Psoas muscle (tissue), 8 donors: ENCODE results near the gene RANBP2. TPM values are rescaled to one million over a fixed set of nuclear protein-coding genes. Genes with fewer than 3 reads are reported as not detected.
"Not testable (repeated sequence)": the region's sequence is repeated elsewhere in the genome, so short reads cannot be mapped to it uniquely, and the experiment has no call there.

ENCODE experiments used
- ATAC-seq, 4 donors: fragments of 200-7000 bp; cut with Tn5 transposase; one replicate each; pipeline ENCODE4 v1.9.1; 2020; ENCODE audit warnings: moderate library complexity in 3 of 4, mild to moderate bottlenecking in 2 of 4
- DNase-seq, 2 donors: peaks; one replicate each; pipeline ENCODE4 v3.0.0-alpha.2; 2020
- H3K27ac ChIP-seq: fragments of 200-600 bp; one replicate; pipeline ENCODE4 v1.8.0; 2022
- H3K27me3 ChIP-seq, 3 donors: fragments of 200-600 bp in 1 of 3; one replicate each; pipeline versions ENCODE4 v1.6.1 to v1.8.0; 2013 to 2022; ENCODE audit warnings: low read length in 2 of 3, mild to moderate bottlenecking in 2 of 3, moderate library complexity in 1 of 3; ENCODE audit not compliant: insufficient read depth in 3 of 3
- H3K36me3 ChIP-seq, 2 donors: fragments of 200-600 bp in 1 of 2; one replicate each; pipeline versions ENCODE4 v1.6.1 to v1.8.0; 2013 to 2022; ENCODE audit warnings: low read depth in 1 of 2, mild to moderate bottlenecking in 1 of 2, moderate library complexity in 1 of 2; ENCODE audit not compliant: insufficient read depth in 1 of 2
- H3K4me1 ChIP-seq: fragments of 200-600 bp; one replicate; pipeline ENCODE4 v1.8.0; 2022
- H3K4me3 ChIP-seq: fragments of 200-600 bp; one replicate; pipeline ENCODE4 v1.8.0; 2022; ENCODE audit warnings: mild to moderate bottlenecking
- H3K9me3 ChIP-seq: fragments of 200-600 bp; one replicate; pipeline ENCODE4 v1.8.0; 2022
- CTCF ChIP-seq: fragments of 200-600 bp; IDR thresholded peaks from one replicate; pipeline ENCODE4 v1.8.0; 2022; ENCODE audit warnings: antibody characterized with exemption
- WGBS, 3 donors: extraction: QIAGEN DNeasy Blood & Tissue Kit; methylation state at CpG; one replicate each; pipeline versions ENCODE4 v1.1.6 to v1.1.7; 2013; 5-methylcytosine and 5-hydroxymethylcytosine counted together
- intact Hi-C, 2 donors: fragments of 100-400 bp; cut with DNase I; formaldehyde crosslinking; loops; one replicate each; pipeline versions ENCODE4 v1.11.0 to v1.14.2; 2022
- long read RNA-seq, 2 donors: library from polyadenylated mRNA; unstranded; transcript quantifications; one replicate each; pipeline ENCODE4 v2.0.0, GENCODE V29; 2021
- polyA plus RNA-seq, 3 donors: library from polyadenylated mRNA; stranded (reverse); fragments of 200-250 nt; gene quantifications; one replicate each; pipeline ENCODE4 v1.2.3, GENCODE V29; 2013
- total RNA-seq, 4 donors: library from RNA; stranded (reverse); fragmentation: NEBNext Ultra II Directional in 2 of 4; extraction: Animal tissue kit (Norgen Biotek cat#: 25700) in 2 of 4; gene quantifications; one replicate each; pipeline versions ENCODE4 v1.2.1 to v1.2.4, GENCODE V29; 2021 to 2023
- donor health status: healthy with polysubstance abuse.
- donor health status: DM: no; HTN: no; CAD: no; lungs with moderate emphysema.
- donor health status: Bipolar disorder and iron deficiency.
- donor health status: healthy.
- donor health status: DM: yes; HTN: yes; CAD: no.
- donor health status: DM: no; HTN: no; CAD: no.
- donor health status: DM: no; HTN: no; CAD: no.
- donor health status: DM: yes; HTN: yes; CAD: no.

Gene RANBP2
- 10 to 100 TPM; 58.5 to 74.3 (median 70.9) TPM for total RNA-seq
- polyA plus RNA-seq = 10 to 100 TPM; 12.4 to 40.1 (median 13.0) TPM
- long read RNA-seq, donor 1, full-length matches to known transcripts = 1 of 14 reads
- long read RNA-seq, donor 1, partial matches to known transcripts = 12 of 14 reads
- long read RNA-seq, donor 1, other reads (novel, unspliced or antisense) = 1 of 14 reads
- long read RNA-seq, donor 2, full-length matches to known transcripts = 1 of 26 reads
- long read RNA-seq, donor 2, partial matches to known transcripts = 18 of 26 reads
- long read RNA-seq, donor 2, other reads (novel, unspliced or antisense) = 7 of 26 reads

- Histone ChIP-seq H3K27me3 (no peaks in the 10 kb centered on the region), H3K9me3 (no peaks in the 10 kb centered on the region), H3K27ac (peak within 1 kb of the TSS; percentile 99), H3K36me3 (no peaks in the 10 kb centered on the region), H3K4me1 (peaks cover 5% of the 10 kb centered on the region), H3K4me3 (peak within 1 kb of the TSS; percentile 95)
- TF ChIP-seq CTCF = no peak
- intact Hi-C loops = no loop called here
- DNase-seq (peak; percentile 97 to 99), ATAC-seq (peak; percentile 98 to 100 (median 100))
- 0 to 1% (median 0%) methylated on average over 75 to 97 of the region's 97 CpGs for whole genome bisulfite sequencing, 3 donors
These were observed at the start of gene RANBP2 for GRCh38 chr2:108719149-108720044. RANBP2 (plus strand) TSS chr2:108719482; CDS start chr2:108719607, 125 bp downstream.

- H3K4me3 ChIP-seq, H3K27ac ChIP-seq, ATAC-seq, H3K4me1 ChIP-seq, H3K27me3 ChIP-seq, H3K9me3 ChIP-seq, intact Hi-C loops, DNase-seq: not testable (repeated sequence)
- 86 to 100% (median 94%) methylated on average over 1 of the region's 1 CpG for WGBS, 3 donors
- H3K36me3 ChIP-seq = peaks cover 0 to 36% of the 10 kb centered on the region in 2 donors
These were observed 49.0 kb upstream of the RANBP2 start for GRCh38 chr2:108670282-108670681.

DNA sequence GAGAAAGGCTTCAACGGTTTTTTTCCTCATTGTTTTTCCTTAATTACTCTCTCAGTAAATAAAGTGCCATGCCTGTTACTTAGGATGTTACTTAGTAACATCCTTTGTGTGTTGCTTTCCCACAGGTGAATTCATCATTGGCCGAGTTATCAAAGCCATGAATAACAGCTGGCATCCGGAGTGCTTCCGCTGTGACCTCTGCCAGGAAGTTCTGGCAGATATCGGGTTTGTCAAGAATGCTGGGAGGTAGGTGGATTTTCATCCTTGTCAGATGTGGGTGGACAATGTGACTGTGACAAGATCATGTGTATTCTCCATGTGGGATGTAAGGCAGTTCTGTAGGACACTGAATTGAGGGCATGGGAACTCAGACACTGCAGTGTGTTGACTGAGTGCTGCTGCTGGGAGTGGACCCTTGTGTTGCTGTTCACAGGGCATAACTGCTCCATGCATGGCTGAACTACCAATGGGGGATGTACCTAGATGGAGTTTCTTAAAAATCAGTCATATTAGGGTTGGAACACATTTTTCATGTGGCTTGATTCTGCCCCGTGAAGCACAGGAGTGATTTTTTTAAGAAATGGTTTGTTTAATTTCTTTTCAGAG, 47.0 kb upstream of the RANBP2 start:
- DNase-seq, H3K4me1 ChIP-seq, intact Hi-C loops, H3K27me3 ChIP-seq, H3K27ac ChIP-seq, H3K9me3 ChIP-seq, H3K4me3 ChIP-seq: not testable (repeated sequence)
- peaks cover 0 to 55% of the 10 kb centered on the region in 2 donors for H3K36me3 ChIP-seq
- ATAC-seq = peak in 1 of 4 donors; percentile 25
- WGBS, 3 donors = 14 to 63% (median 56%) methylated on average over 1 of the region's 6 CpGs

DNA sequence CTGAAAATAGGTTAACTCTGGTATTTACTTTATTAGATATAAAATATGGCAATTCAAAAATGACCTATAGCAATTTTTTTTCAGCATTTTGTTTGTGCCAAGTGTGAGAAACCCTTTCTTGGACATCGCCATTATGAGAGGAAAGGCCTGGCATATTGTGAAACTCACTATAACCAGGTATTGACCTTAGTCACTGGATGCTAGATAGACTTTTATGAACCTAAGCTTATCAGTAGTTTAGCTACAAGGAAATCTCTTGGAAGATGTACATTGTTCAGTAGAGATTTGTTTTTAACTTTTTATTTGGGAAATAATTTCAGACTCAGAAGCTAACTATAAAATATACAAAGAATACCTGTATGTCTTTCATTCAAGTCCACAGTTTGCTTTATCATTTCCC, 42.8 kb upstream of the RANBP2 start:
- ATAC-seq, DNase-seq, H3K4me1 ChIP-seq, H3K4me3 ChIP-seq, intact Hi-C loops, H3K27me3 ChIP-seq, H3K9me3 ChIP-seq, H3K27ac ChIP-seq: not testable (repeated sequence)
- WGBS, 3 donors = 91% methylated on average over 1 of the region's 1 CpG; no CpG with 5 or more reads in 2 of the 3 donors
- H3K36me3 ChIP-seq = peaks cover under 1 to 81% of the 10 kb centered on the region in 2 donors

DNA sequence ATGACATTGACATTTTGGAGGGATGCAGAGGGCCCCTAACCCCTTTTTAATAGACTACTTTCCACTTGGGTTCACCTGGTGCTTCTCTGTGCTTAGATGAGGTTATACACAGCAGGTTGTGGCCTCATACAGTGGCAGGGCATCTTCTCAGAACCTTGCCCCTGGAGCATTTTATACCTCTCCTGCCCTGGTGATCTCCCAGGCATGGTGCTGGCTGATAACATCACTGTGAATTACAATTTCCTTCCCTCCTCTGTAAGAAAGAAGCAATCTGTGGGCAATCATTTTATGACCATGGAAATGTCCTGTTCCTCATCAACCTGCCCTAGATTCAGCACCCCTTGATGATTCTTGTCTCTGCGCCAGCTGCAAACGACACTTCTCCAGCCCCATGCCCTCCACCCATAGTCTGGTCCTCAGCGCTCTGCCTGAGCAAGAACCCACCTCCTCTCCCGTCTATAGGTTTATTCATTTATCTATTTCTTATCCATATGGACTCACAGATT, 42.0 kb upstream of the RANBP2 start:
- H3K27me3 ChIP-seq, H3K9me3 ChIP-seq, intact Hi-C loops, H3K27ac ChIP-seq, H3K4me3 ChIP-seq, DNase-seq, H3K4me1 ChIP-seq: not testable (repeated sequence)
- WGBS, 3 donors = 78 to 87% (median 80%) methylated on average over 4 of the region's 4 CpGs
- peak in 2 of 4 donors; percentile 11 to 17 for ATAC-seq
- peaks cover 3 to 85% of the 10 kb centered on the region in 2 donors for H3K36me3 ChIP-seq

- H3K9me3 ChIP-seq, DNase-seq, H3K27me3 ChIP-seq, H3K4me3 ChIP-seq, intact Hi-C loops, H3K4me1 ChIP-seq: not testable (repeated sequence)
- H3K36me3 ChIP-seq = peaks cover 3 to 91% of the 10 kb centered on the region in 2 donors
- peak overlapping the region; percentile 58 for H3K27ac ChIP-seq
- 4 to 9% (median 9%) methylated on average over 4 of the region's 4 CpGs for WGBS, 3 donors
- ATAC-seq = peak; percentile 81 to 89 (median 87)
These were observed 41.1 kb upstream of the RANBP2 start for GRCh38 chr2:108678198-108678651.

- WGBS, 3 donors = no CpG with 5 or more reads among the region's 2 CpGs
- peaks cover 3 to 92% of the 10 kb centered on the region in 2 donors for H3K36me3 ChIP-seq
- not testable (repeated sequence) for H3K9me3 ChIP-seq, ATAC-seq, H3K4me1 ChIP-seq, H3K4me3 ChIP-seq, H3K27me3 ChIP-seq, DNase-seq, H3K27ac ChIP-seq
- intact Hi-C loops = loop anchor here in 1 of 2 donors (5.0 kb wide), 1 partner anchor 96 kb away; no protein-coding TSS in a partner anchor
These were observed 38.5 kb upstream of the RANBP2 start for GRCh38 chr2:108680805-108681204.

GRCh38 chr2:108688818-108689756, 30.2 kb upstream of the RANBP2 start:
- DNase-seq, intact Hi-C loops, H3K4me1 ChIP-seq, H3K27ac ChIP-seq, H3K4me3 ChIP-seq, H3K27me3 ChIP-seq, H3K9me3 ChIP-seq: not testable (repeated sequence)
- peak; percentile 28 to 61 (median 58) for ATAC-seq
- 35 to 63% (median 39%) methylated on average over 3 to 7 of the region's 15 CpGs for WGBS, 3 donors
- peaks cover 0 to 24% of the 10 kb centered on the region in 2 donors for H3K36me3 ChIP-seq

GRCh38 chr2:108690001-108690400, 29.3 kb upstream of the RANBP2 start:
- intact Hi-C loops, H3K27me3 ChIP-seq, H3K4me3 ChIP-seq, H3K9me3 ChIP-seq, DNase-seq, H3K27ac ChIP-seq, H3K4me1 ChIP-seq: not testable (repeated sequence)
- ATAC-seq = peak; percentile 75 to 87 (median 78)
- peaks cover 0 to 15% of the 10 kb centered on the region in 2 donors for H3K36me3 ChIP-seq
- no CpG with 5 or more reads among the region's 1 CpG for WGBS, 3 donors
